Fibroblast of lung (primary cell): Measurements from ENCODE around the gene IQGAP2. TPM values are rescaled to one million over a fixed set of nuclear protein-coding genes. Genes with fewer than 3 reads are reported as not detected.

ENCODE experiments used
- DNase-seq, 2 donors: peaks; one replicate each; pipeline versions ENCODE4 v3.0.0 to v3.0.0-alpha.2; 2010; ENCODE audit warnings: low read depth in 2 of 2
- H2AFZ ChIP-seq: 2 replicates; pipeline ENCODE4 v1.5.1; 2012; ENCODE audit warnings: low read length, control low read depth, inconsistent platforms
- H3K27ac ChIP-seq: 2 replicates; pipeline ENCODE4 v1.5.1; 2011; ENCODE audit warnings: low read length, control low read depth; ENCODE audit not compliant: insufficient read depth
- H3K27me3 ChIP-seq: 2 replicates; pipeline ENCODE4 v1.5.1; 2011; ENCODE audit warnings: mild to moderate bottlenecking, low read length; ENCODE audit not compliant: control insufficient read depth, insufficient read depth
- H3K36me3 ChIP-seq: 2 replicates; pipeline ENCODE4 v1.5.1; 2011; ENCODE audit warnings: low read length; ENCODE audit not compliant: control insufficient read depth, insufficient read depth
- H3K4me1 ChIP-seq: 2 replicates; pipeline ENCODE4 v1.5.1; 2011; ENCODE audit warnings: low read length; ENCODE audit not compliant: control insufficient read depth, insufficient read depth; ENCODE audit errors: extremely low read depth
- H3K4me2 ChIP-seq: 2 replicates; pipeline ENCODE4 v1.5.1; 2011; ENCODE audit warnings: low read length, control low read depth; ENCODE audit not compliant: insufficient read depth; ENCODE audit errors: extremely low read depth
- H3K4me3 ChIP-seq, 4 experiments: fragments of 200-600 bp in 1 of 4; sonication (generic) in 1 of 4; replicated peaks in 1 of 4; 2 replicates each; pipeline ENCODE4 v1.5.1; 2011 to 2016; ENCODE audit warnings: low read length in 4 of 4, low read depth in 3 of 4, mild to moderate bottlenecking in 3 of 4, control low read depth in 2 of 4, inconsistent platforms in 1 of 4, mixed read lengths in 1 of 4; ENCODE audit not compliant: insufficient read depth in 1 of 4; ENCODE audit errors: control extremely low read depth in 1 of 4
- H3K79me2 ChIP-seq: 2 replicates; pipeline ENCODE4 v1.5.1; 2012; ENCODE audit warnings: mild to moderate bottlenecking, low read length, inconsistent platforms; ENCODE audit not compliant: control insufficient read depth, insufficient read depth
- H3K9ac ChIP-seq: 2 replicates; pipeline ENCODE4 v1.5.1; 2011; ENCODE audit warnings: mild to moderate bottlenecking, low read length, control low read depth; ENCODE audit not compliant: insufficient read depth
- H3K9me3 ChIP-seq: 2 replicates; pipeline ENCODE4 v1.5.1; 2012; ENCODE audit warnings: low read depth, low read length; ENCODE audit not compliant: control insufficient read depth, insufficient read depth
- H4K20me1 ChIP-seq: 2 replicates; pipeline ENCODE4 v1.5.1; 2011; ENCODE audit warnings: low read length; ENCODE audit not compliant: control insufficient read depth, insufficient read depth; ENCODE audit errors: extremely low read depth
- CTCF ChIP-seq, 2 donors: IDR thresholded peaks in 1 of 2; conservative IDR thresholded peaks in 1 of 2; 1 replicate in 1 of 2; 2 replicates in 1 of 2; pipeline ENCODE4 v1.5.1; 2011 to 2012; ENCODE audit warnings: low read length in 2 of 2, control low read depth in 1 of 2, inconsistent platforms in 1 of 2, low read depth in 1 of 2, mild to moderate bottlenecking in 1 of 2
- EZH2 ChIP-seq: IDR thresholded peaks from 2 replicates; pipeline ENCODE4 v1.5.1; 2012; ENCODE audit warnings: low read length, control low read depth, mild to moderate bottlenecking; ENCODE audit errors: missing control alignments
- polyA plus RNA-seq, 2 donors: library from polyadenylated mRNA; depleted of rRNA in 1 of 2; stranded (reverse) in 1 of 2; unstranded in 1 of 2; fragments of >200 nt; gene quantifications; 2 replicates each; pipeline ENCODE4 v1.2.1, GENCODE V29; 2011 to 2012; ENCODE audit warnings: missing spikeins in 1 of 2
- total RNA-seq: library from RNA; depleted of rRNA; stranded (reverse); fragments of >200 nt; gene quantifications from 2 replicates; pipeline ENCODE4 v1.2.1, GENCODE V29; 2014

IQGAP2 gene
- total and polyA plus RNA-seq, 2 donors (not counting 1 experiment from before 2014, with no cell fraction given), result 5.1 to 7.9 TPM

- no peaks in the 10 kb centered on the region for H3K4me1 ChIP-seq
- H3K27me3 ChIP-seq, result no peaks in the 10 kb centered on the region
- H2AFZ ChIP-seq, result no peak overlapping the region
- H3K27ac ChIP-seq, result no peak overlapping the region
- H3K9me3 ChIP-seq, result no peaks in the 10 kb centered on the region
- TF ChIP-seq EZH2, result no peak
- TF ChIP-seq CTCF (conservative IDR thresholded peaks at IDR 0.05 in 1 of 2, IDR thresholded peaks at IDR 0.05 in 1 of 2; ENCODE audit: low read depth in 1 of 2, low read length in 2 of 2), result no peak
- H3K79me2 ChIP-seq, result no peaks in the 10 kb centered on the region
- H3K4me3 ChIP-seq, result no peak overlapping the region
- no peaks in the 10 kb centered on the region for H3K36me3 ChIP-seq
- no peaks in the 10 kb centered on the region for H4K20me1 ChIP-seq
- no peak overlapping the region for H3K4me2 ChIP-seq
- no peak overlapping the region for H3K9ac ChIP-seq
- DNase-seq, result no peak
Observed at GRCh38 chr5:76513476-76513875, 110.4 kb downstream of the IQGAP2 start.

- Histone ChIP-seq H3K27ac (no peak overlapping the region), H3K4me2 (no peak overlapping the region)
- TF ChIP-seq EZH2 (no peak), CTCF (conservative IDR thresholded peaks at IDR 0.05 in 1 of 2, IDR thresholded peaks at IDR 0.05 in 1 of 2; ENCODE audit: low read depth in 1 of 2, low read length in 2 of 2) (no peak)
Observed at GRCh38 chr5:76514292-76514691, 111.2 kb downstream of the IQGAP2 start.

GRCh38 chr5:76514713-76515112 is 111.6 kb downstream of the IQGAP2 start:
- H4K20me1 ChIP-seq, result no peaks in the 10 kb centered on the region
- no peaks in the 10 kb centered on the region for H3K4me1 ChIP-seq
- no peaks in the 10 kb centered on the region for H3K79me2 ChIP-seq
- H3K27ac ChIP-seq, result no peak overlapping the region
- H3K9me3 ChIP-seq, result no peaks in the 10 kb centered on the region
- H3K4me2 ChIP-seq, result no peak overlapping the region
- H3K27me3 ChIP-seq, result no peaks in the 10 kb centered on the region
- TF ChIP-seq EZH2 (no peak), CTCF (conservative IDR thresholded peaks at IDR 0.05 in 1 of 2, IDR thresholded peaks at IDR 0.05 in 1 of 2; ENCODE audit: low read depth in 1 of 2, low read length in 2 of 2) (no peak)
- no peak for DNase-seq
- H3K4me3 ChIP-seq, result no peak overlapping the region
- no peak overlapping the region for H3K9ac ChIP-seq
- H2AFZ ChIP-seq, result no peak overlapping the region
- H3K36me3 ChIP-seq, result no peaks in the 10 kb centered on the region

More at GRCh38 chr5:76514292-76514691, 111.2 kb downstream of the IQGAP2 start:
- no peaks in the 10 kb centered on the region for H3K9me3 ChIP-seq
- no peak overlapping the region for H2AFZ ChIP-seq
- no peaks in the 10 kb centered on the region for H3K4me1 ChIP-seq
- no peak overlapping the region for H3K9ac ChIP-seq
- H3K79me2 ChIP-seq, result no peaks in the 10 kb centered on the region
- no peak overlapping the region for H3K4me3 ChIP-seq
- H3K27me3 ChIP-seq, result no peaks in the 10 kb centered on the region
- H3K36me3 ChIP-seq, result no peaks in the 10 kb centered on the region
- no peak for DNase-seq
- no peaks in the 10 kb centered on the region for H4K20me1 ChIP-seq
